ENCODE measurements around the gene KIF4A.
"Not testable (repeated sequence)": the region's sequence is repeated elsewhere in the genome, so short reads cannot be mapped to it uniquely, and the experiment has no call there.

The KIF4A gene

DNA sequence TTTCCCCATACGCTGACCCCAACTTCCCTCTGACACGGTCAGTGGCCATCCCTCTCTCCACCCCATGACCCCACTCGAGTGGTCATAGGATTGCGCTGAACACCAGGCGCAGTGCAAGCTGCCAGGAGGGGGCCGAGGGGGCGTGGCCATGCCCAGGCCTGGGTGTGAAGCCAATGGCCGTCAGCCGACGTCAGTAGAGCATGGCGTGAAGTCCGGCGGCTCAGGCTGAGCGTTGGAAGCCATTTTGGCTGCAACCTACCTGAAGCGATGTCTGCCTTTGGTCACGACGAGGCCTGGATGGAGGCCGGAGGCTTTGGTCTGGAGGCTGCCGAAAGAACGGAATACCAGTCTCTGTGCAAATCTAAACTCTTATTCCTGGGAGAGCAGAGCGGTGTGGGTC is 8.0 kb upstream of the KIF4A start, which contains the start of gene RAB41:
Gene RAB41 (plus strand): TSS at position 222 of the 400 bp plus-strand sequence. CDS start 46 bp downstream, at position 268.
- DNase-seq (ENCODE audit: low spot score), result no peak

DNA sequence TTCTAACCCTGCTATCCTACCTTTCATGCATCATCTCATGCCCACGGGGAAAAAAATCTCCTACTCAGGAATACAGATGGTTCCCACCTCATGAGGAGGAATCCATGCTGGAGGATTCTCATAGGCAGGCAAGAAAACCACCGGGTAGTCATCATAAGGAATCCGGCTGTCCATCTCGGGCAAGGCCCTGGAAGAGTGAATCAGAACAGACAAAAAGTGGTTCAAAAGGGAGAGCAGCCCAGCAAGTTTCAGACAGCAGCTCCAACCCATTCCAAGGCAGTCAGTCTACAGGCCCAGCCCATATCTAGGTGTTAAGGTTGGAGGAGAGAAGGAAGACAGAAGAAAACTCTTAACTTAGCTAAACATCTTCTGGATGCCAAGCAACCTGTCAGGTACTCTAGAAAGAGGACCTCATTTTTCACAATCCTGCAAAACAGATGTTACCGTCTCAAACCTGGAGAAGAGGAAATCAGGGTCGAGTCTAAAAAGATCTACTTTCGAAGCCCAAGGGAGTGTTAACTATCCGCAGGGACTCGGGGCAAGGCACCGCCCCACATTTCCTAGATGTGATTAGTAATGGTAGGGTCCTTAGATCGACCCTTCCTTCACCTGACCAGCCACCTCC is 624 bp upstream of the KIF4A start:
- peak; percentile 4 for DNase-seq (ENCODE audit: low spot score)

DNA sequence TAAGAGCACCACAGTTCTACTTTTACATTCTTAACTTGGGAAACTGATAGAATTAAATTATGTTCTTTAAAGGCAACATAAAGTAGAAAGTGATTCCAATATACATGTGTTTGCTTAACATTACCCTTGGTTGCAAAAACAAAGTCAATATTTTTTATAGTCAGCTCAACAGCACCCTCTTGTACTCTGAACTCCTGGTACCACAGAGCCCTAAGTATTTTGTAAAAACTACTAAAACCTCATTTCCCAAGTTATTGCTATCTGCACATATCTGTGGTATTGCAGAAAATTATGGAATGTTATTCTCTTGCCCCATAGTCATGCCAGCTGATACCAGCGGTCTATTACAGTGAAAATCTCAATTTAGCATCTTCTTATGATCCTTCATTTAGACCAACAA is 2.9 kb downstream of the KIF4A start:
- DNase-seq (ENCODE audit: low spot score), result no peak

DNA sequence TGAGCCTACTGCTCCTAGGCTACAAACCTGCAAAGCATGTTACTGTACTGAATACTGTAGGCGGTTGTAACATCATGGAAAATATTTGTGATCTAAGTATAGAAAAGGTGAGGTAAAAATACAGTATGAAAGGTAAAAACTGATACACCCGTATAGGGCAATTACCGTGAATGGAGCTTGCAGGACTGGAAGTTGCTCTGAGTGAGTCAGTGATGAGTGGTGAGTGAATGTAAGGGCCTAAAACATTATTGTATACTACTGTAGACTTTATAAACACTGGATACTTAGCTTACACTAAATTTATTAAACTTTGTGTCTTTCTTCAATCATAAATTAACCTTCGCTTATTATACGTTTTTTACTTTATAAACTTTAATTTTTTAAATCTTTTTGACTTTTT is 3.7 kb downstream of the KIF4A start:
- DNase-seq (ENCODE audit: low spot score), result no peak

DNA sequence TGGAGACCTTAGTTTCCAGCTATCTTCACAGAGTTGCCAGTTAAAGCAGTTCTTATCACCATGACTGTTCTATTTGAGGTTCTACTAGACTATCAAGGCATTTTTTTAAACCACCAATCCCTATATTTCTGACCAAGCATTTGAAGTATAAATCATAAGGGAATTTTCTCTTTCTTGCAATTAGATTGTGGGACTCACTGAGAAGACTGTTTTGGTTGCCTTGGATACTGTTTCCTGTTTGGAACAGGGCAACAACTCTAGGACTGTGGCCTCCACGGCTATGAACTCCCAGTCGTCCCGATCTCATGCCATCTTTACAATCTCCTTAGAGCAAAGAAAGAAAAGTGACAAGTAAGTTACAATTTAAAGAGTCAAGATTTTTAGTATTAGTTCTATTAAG is 11.8 kb downstream of the KIF4A start:
- DNase-seq (ENCODE audit: low spot score), result no peak

DNA sequence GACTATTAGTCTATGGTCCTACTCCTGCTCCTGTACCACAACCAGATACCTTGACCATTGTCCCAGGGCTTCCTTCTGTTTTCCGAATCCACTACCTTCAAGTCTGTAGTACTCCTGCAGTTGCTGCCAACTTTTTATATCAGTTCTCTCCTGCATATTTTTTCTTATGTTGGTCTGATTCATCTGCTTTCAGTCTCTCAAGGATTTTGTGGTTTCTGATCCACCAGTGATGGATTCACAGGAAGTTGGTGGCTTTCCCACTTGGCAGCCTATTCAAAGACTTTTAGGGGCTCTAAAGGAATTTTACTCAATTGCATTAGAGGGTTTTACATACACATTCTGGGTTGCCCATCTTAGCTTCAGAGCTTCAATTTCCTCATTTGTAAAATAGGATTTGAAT is 23.6 kb downstream of the KIF4A start:
- no peak for DNase-seq (ENCODE audit: low spot score)

DNA sequence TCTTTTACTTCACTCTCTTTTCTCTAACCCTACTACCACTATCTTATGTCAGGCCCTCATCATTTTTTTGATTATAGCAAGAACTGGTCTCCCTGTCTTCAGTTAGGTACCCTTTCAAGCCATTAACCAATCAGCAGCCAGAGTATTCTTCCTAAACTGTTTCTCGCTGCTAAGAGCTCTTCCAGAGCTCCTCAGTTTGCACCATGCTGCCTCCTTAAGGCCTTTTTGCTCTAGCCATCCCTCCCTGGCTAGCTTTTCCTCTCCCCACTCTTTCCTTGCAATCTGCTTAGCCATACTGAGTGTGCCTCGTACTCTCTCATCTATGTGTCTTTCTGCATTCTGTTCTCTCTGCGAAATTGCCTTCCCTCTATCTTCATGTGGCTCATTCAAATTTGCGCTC is 32.9 kb downstream of the KIF4A start:
- DNase-seq (ENCODE audit: low spot score), result no peak

DNA sequence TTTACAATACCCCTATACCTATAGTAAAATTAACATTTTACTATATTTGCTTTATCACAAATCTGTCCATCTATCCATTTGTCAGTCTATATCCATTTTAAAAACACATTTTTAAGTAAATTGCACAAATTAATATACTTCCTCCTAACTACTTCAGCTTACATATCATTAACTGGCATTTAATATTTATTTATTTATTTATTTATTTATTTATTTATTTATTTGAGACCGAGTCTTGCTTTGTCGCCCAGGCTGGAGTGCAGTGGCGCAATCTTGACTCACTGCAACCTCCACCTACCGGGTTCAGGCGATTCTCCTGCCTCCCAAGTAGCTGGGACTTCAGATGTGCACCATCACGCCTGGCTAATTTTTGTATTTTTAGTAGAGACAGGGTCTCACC is 33.7 kb downstream of the KIF4A start:
- DNase-seq (ENCODE audit: low spot score), result not testable (repeated sequence)

DNA sequence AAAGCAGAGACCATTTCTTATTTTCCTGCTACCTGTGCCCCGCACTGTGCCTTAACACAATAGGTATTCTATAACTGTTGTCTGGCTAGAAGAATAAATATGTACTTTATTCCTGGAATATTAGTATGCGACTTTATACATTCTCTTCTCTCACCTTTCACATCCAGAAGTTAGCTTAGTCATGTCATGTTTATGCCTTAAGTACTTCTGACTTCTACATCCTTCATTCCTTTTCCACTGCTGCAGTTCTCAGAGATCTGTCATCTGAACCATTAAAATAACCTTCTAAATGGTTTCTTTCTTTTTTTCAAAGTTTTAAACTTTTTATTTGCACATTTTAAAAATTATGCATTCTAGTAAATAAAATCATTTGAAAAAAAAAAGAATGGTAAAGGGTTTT is 34.4 kb downstream of the KIF4A start:
- no peak for DNase-seq (ENCODE audit: low spot score)

DNA sequence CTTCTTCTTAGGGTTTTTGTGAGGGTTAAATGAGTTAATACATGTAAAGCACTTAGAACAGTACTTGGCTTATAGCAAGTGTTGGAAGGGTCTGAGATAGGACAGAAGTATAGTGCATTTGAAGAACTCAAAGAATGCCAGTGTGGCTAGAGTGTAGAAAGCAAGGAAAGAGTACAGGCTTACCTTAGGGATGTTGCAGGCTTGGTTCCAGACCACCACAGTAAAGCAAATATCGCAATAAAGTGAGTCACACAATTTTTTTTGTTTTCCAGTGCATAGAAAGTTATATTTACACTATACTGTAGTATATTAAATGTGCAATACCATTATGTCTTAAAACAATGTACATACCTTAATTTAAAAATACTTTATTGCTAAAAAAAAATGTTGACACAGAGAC is 41.3 kb downstream of the KIF4A start:
- DNase-seq (ENCODE audit: low spot score), result no peak

DNA sequence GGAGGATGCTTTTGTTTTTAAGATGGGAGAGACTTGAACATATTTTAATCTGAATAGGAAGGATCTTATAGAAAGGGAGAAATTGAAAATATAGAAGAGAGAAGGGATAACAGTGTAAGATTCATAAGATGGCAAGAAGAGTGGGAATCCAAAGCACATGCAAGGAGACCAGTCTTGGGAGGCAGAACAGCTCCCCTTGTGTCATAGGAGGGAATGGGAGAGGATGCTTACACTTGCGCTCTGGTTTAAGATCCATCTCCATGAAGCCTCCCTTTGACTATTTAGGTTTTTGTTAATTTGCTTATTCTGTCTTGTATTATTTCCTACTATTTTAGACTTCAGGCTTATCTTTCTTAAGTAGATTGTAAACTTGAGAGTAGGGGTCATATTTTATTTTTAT is 42.7 kb downstream of the KIF4A start:
- no peak for DNase-seq (ENCODE audit: low spot score)

DNA sequence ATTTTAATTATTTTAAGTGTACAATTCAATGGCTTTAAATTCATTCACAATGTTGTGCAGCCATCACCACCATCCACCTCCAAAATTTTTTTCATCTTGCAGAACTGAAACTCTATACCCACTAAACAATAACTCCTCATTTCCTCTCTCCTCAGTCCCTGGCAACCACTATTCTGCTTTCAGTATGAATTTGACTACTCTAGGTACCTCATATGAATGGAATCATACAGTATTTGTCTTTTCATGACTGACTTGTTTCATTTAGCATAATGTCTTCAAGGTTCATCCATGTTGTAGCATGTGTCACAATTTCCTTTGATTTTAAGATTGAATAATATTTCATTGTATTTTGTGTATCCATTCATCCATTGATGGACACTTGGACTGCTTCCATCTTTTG is 46.9 kb downstream of the KIF4A start:
- no peak for DNase-seq (ENCODE audit: low spot score)

DNA sequence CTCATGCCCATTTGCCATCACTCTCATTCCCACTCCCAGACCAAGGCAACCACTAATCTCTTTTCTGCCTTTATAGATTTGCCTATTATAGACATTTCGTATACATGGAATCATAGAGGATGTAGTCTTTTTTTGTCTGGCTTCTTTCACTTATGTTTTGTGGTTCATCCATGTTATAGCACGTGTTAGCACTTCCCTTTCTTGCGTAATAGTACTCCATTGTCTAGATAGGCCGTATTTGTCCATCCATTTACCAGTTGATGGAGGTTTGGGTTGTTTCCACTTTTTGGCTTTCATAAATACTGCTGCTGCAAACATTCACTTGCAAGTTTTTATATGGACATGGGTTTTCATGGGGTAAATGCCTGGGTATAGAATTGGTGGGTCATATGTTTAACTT is 48.4 kb downstream of the KIF4A start:
- DNase-seq (ENCODE audit: low spot score), result no peak

DNA sequence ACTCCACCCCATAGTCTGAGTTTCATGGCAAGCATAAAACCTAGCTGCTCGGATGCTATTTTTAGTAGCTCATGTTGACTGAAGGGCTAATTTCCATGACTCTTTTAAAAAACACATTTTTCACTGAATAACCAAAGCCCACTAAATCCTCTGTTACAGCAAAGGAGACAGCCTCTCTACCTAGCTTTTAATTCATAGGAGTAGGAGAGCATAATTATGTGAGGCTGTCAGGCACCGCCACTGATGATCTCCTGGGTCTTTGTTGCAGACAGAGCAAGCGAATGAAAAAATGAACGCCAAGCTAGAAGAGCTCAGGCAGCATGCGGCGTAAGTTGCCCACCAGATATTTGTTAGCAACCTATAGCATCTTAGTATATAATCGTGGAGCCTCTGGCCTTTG is 53.5 kb downstream of the KIF4A start:
- no peak for DNase-seq (ENCODE audit: low spot score)

DNA sequence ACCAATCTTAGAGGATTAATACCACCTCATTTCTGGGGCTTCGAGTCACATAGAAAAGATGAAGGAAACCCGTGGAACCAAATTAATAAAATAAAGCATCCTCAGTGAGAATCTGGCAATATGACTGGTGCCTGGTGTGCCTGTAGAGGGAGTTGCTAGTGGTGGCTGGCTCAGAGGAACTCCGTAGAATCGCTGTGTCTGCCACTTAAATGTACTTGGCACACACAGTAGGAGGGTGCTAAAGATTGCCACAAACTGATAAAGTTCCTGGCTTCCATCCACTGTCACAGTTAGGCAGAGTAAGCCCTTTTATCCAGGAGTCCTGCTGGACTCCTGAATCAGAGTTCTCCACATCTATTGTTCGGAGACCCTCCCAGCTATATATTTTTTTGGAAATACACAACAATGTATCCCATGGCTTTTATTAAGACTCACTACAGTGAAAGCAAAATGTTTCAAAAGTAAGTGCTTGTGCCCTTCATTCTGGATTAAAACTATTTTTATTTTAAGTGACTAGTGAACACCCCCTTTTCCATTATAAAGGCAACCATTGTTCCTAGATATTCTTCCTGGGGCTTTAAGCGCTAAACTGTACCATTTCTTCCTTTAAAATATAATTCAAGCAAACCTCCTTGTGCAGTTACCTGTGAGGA is 56.6 kb downstream of the KIF4A start:
- DNase-seq (ENCODE audit: low spot score), result no peak

DNA sequence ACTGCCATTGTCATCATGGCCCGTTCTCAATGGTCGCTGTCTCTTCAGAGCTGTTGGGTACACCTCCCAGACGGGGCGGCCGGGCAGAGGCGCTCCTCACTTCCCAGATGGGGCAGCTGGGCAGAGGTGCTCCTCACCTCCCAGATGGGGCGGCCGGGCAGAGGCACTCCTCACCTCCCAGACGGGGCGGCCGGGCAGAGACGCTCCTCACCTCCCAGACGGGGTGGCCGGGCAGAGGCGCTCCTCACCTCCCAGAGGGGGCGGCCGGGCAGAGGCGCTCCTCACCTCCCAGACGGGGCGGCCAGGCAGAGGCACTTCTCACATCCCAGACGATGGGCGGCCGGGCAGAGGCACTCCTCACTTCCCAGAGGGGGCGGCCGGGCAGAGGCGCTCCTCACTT is 58.9 kb downstream of the KIF4A start:
- not testable (repeated sequence) for DNase-seq (ENCODE audit: low spot score)

DNA sequence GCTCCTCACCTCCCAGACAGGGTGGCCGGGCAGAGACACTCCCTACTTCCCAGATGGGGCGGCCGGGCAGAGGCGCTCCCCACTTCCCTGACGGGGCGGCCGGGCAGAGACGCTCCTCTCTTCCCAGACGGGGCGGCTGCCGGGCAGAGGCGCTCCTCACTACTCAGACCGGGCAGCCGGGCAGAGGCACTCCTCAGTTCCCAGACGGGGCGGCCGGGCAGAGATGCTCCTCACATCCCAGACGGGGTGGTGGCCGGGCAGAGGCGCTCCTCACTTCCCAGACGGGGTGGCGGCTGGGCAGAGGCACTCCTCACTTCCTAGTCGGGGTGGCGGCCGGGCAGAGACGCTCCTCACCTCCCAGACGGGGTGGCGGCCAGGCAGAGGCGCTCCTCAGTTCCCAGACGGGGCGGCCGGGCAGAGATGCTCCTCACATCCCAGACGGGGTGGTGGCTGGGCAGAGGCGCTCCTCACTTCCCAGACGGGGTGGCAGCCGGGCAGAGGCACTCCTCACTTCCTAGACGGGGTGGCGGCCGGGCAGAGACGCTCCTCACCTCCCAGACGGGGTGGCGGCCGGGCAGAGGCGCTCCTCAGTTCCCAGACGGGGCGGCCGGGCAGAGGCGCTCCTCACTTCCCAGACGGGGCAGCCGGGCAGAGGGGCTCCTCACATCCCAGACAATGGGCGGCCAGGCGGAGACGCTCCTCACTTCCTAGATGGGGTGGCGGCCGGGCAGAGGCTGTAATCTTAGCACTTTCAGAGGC is 59.6 kb downstream of the KIF4A start:
- DNase-seq (ENCODE audit: low spot score), result not testable (repeated sequence)

DNA sequence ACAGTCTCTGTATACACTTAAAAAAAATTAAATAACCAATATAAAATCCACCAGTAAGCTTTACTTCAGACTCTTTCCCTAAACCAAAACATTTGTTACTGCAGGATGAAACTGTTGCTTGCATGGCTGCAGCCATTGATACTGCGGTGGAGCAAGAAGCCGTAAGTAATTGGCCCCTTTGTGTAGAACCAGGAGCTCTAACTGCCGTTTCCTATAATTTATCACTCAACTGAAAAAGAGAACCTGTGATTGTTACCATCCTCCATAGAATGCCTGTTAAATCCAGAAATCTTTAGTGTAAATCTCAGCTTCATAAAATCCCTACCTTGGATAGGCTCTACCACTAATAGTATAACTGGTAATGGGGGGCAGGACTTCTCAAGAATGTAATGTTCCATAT is 62.6 kb downstream of the KIF4A start:
- DNase-seq (ENCODE audit: low spot score), result no peak

DNA sequence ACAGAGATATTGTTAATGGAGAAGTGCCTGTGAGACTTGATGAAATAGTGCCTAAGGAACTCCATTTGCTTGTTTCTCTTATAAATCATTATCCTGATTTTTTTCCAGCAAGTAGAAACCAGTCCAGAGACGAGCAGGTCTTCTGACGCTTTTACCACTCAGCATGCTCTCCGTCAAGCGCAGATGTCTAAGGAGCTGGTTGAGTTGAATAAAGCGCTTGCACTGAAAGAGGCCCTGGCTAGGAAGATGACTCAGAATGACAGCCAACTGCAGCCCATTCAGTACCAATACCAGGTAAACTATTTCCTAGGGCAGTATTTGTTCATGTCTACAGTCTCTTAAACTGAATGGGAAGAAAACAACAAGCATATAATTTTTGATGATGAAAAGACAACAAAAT is 63.6 kb downstream of the KIF4A start:
- no peak for DNase-seq (ENCODE audit: low spot score)

DNA sequence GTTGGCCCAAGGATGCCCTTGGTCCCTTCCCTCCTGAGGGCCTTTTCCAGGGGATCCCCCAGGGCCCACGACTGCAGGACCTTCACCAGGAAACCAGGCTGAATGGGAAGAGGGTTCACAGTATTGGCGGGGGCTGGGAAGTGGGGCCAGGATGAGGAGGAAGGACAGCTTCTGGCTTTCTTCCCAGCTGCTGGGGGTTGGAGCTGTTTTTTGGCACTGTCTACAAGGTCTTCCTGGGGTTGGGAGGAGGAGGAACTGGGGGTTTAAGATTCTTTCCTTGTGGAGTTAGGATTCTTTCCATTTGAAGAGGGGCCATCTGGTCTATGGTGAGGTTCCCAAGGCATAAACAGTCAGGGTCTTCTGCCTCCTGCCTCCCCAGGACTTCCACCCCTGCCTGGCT is 64.8 kb downstream of the KIF4A start:
- no peak for DNase-seq (ENCODE audit: low spot score)

DNA sequence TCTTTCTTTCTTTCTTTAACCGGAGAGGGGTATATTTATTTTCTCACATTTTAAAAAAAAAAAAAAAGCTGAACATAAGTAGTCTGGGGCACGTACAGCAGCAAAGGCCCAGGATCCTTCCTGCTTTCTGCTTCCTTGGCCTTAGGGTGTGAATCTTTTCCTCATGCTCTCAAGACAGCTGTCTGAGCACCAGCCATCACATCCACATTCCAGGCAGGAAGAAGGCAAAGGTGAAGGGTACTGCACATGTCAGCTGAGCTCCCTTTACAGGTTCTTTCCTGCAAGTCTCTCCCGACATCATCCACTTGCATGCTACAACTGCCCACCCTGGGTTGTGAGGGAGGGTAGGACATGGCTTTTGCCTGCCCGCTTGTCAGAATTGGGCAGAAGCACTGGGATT is 69.6 kb downstream of the KIF4A start:
- DNase-seq (ENCODE audit: low spot score), result no peak

DNA sequence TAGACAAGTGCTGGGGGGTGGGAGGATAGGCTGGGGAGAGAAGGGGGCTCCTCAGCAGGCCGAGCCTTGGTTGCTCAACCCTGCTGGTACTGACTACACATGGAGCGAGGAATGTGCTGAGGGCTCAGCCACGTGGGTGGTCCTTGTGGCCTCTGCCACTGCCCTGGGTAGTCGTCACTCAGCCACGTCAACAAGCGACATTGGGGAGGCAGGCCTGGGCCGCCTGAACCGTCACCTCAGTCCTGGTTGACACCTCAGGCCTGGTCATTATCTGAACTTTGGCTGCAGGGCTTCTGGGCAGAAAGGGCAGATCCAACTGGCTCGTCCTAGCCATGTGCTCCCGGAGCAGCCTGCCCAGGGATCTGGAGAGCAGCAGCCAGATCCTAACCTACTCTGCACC is 70.5 kb downstream of the KIF4A start:
- DNase-seq (ENCODE audit: low spot score), result no peak

DNA sequence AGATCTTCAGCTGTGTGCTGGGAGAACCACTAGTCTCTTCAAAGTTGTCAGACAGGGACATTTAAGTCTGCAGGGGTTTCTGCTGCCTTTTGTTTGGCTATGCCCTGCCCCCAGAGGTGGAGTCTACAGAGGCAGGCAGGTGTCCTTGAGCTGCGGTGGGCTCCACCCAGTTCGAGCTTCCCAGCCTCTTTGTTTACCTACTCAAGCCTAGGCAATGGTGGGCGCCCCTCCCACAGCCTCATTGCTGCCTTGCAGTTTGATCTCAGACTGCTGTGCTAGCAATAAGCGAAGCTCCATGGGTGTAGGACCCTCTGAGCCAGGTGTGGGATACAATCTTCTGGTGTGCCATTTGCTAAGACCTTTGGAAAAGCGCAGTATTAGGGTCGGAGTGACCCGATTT is 78.8 kb downstream of the KIF4A start:
- not testable (repeated sequence) for DNase-seq (ENCODE audit: low spot score)
